K562 (cell line): ENCODE data around the gene OTULIN. TPM values are rescaled to one million over a fixed set of nuclear protein-coding genes. Genes with fewer than 3 reads are reported as not detected.

ENCODE experiments used
- ATAC-seq: fragments of 200-7000 bp; cut with Tn5 transposase; 3 replicates; pipeline ENCODE4 v1.9.1; 2020; ENCODE audit warnings: moderate library complexity
- BruUV-seq: library from RNA; stranded (reverse); fragments of 400-500 nt; replicated peaks from 2 replicates; lab custom pipeline; 2021; lab: Mats Ljungman, UMichigan
- CTCF ChIA-PET: fragments of 300-600 bp; formaldehyde crosslinking; extraction: SDS; loops from one replicate; lab custom pipeline; 2021; ENCODE audit warnings: low intra/inter-chr PET ratio; lab: Yijun Ruan, JAX
- POLR2A ChIA-PET: fragments of 300-600, 350-650 bp; sonication (Branson Sonifier 250); formaldehyde crosslinking; extraction: SDS; loops from one replicate; lab custom pipeline; 2021; ENCODE audit warnings: antibody characterized with exemption, inconsistent platforms; lab: Yijun Ruan, JAX
- DNase-seq, 4 experiments: peaks; one replicate each; pipeline versions ENCODE4 v3.0.0 to v3.0.0-alpha.2; 2011 to 2018; ENCODE audit warnings: low spot score in 3 of 4, mixed read lengths in 3 of 4; ENCODE audit errors: extremely low read depth in 1 of 4
- FAIRE-seq: peaks from 2 replicates; lab custom pipeline; 2011; peaks lifted over from hg19 to GRCh38; lab: Jason Lieb, UNC
- H2AFZ ChIP-seq: 2 replicates; pipeline ENCODE4 v1.6.0; 2011; ENCODE audit warnings: low read depth, low read length, control low read depth, inconsistent platforms
- H3K27ac ChIP-seq: fragments of 200-600 bp; 3 replicates; pipeline ENCODE4 v1.8.0; 2011; ENCODE audit warnings: low read depth, mild to moderate bottlenecking, control low read depth, inconsistent platforms, low read length, moderate library complexity, mixed read lengths; ENCODE audit errors: extremely low read depth
- H3K27me3 ChIP-seq, 2 experiments: fragments of 300-600 bp in 1 of 2; 2 replicates in 1 of 2; 3 replicates in 1 of 2; pipeline versions ENCODE4 v1.6.0 to v1.8.0; 2011; ENCODE audit warnings: inconsistent platforms in 2 of 2, low read length in 2 of 2, mild to moderate bottlenecking in 1 of 2, mixed read lengths in 1 of 2, moderate library complexity in 1 of 2; ENCODE audit not compliant: control insufficient read depth in 2 of 2, insufficient read depth in 2 of 2
- H3K36me3 ChIP-seq: fragments of 300-600 bp; 3 replicates; pipeline ENCODE4 v1.8.0; 2011; ENCODE audit warnings: mild to moderate bottlenecking, low read length, inconsistent platforms; ENCODE audit not compliant: control insufficient read depth, insufficient read depth
- H3K4me1 ChIP-seq, 2 experiments: fragments of 200-600 bp in 1 of 2; replicated peaks in 1 of 2; 2 replicates in 1 of 2; 3 replicates in 1 of 2; pipeline versions ENCODE4 v1.5.1 to v1.8.0; 2011; ENCODE audit warnings: inconsistent platforms in 2 of 2, low read length in 2 of 2, mild to moderate bottlenecking in 1 of 2, mixed read lengths in 1 of 2, moderate library complexity in 1 of 2; ENCODE audit not compliant: control insufficient read depth in 2 of 2, insufficient read depth in 2 of 2
- H3K4me2 ChIP-seq: 2 replicates; pipeline ENCODE4 v1.6.1; 2011; ENCODE audit warnings: low read length, control low read depth, inconsistent platforms, mixed read lengths; ENCODE audit not compliant: insufficient read depth
- H3K4me3 ChIP-seq: fragments of 200-600 bp; sonication (generic), shearing (Covaris generic); 2 replicates; pipeline ENCODE4 v1.5.1; 2016; ENCODE audit warnings: control low read depth, inconsistent platforms
- H3K79me2 ChIP-seq: fragments of 200-600 bp; 3 replicates; pipeline ENCODE4 v1.8.0; 2011; ENCODE audit warnings: low read length, inconsistent platforms; ENCODE audit not compliant: control insufficient read depth, insufficient read depth
- H3K9ac ChIP-seq, 2 experiments: 2 replicates each; pipeline versions ENCODE4 v1.6.0 to v1.6.1; 2011; ENCODE audit warnings: low read depth in 2 of 2, low read length in 2 of 2, control low read depth in 1 of 2, inconsistent platforms in 1 of 2, mild to moderate bottlenecking in 1 of 2, mixed read lengths in 1 of 2; ENCODE audit not compliant: insufficient read depth in 1 of 2
- H3K9me1 ChIP-seq: one replicate; pipeline ENCODE4 v1.6.0; 2011; ENCODE audit warnings: inconsistent platforms, mild to moderate bottlenecking, low read length, moderate library complexity; ENCODE audit not compliant: control insufficient read depth, insufficient read depth
- H3K9me3 ChIP-seq: replicated peaks from 2 replicates; pipeline ENCODE4 v1.5.1; 2011; ENCODE audit warnings: low read depth, low read length, inconsistent platforms; ENCODE audit not compliant: control insufficient read depth, insufficient read depth
- H4K20me1 ChIP-seq: replicated peaks from 2 replicates; pipeline ENCODE4 v1.6.1; 2011; ENCODE audit warnings: low read length, inconsistent platforms, mixed read lengths; ENCODE audit not compliant: control insufficient read depth, insufficient read depth
- MAFG ChIP-seq: fragments of 450-650 bp; conservative IDR thresholded peaks from 2 replicates; pipeline ENCODE4 v1.6.1; 2016; ENCODE audit warnings: missing genetic modification characterization, missing compliant biosample characterization
- SIN3A ChIP-seq, 2 experiments: fragments of 150-350 bp in 1 of 2; IDR thresholded peaks; 2 replicates each; pipeline ENCODE4 v1.6.1; 2011 to 2016; ENCODE audit warnings: borderline replicate concordance in 2 of 2, low read depth in 2 of 2, low read length in 2 of 2, mild to moderate bottlenecking in 2 of 2, moderate library complexity in 2 of 2; ENCODE audit not compliant: control insufficient read depth in 1 of 2
- WGBS: fragments of 100-300 bp; shearing (Covaris generic); methylation state at CpG from one replicate; pipeline ENCODE4 v1.1.6; 2016; ENCODE audit warnings: low coverage, mixed read lengths; ENCODE audit not compliant: insufficient coverage; ENCODE audit errors: missing lambda C conversion rate; 5-methylcytosine and 5-hydroxymethylcytosine counted together
- in situ Hi-C: fragments of 300-500 bp; cut with MboI; formaldehyde crosslinking; loops from 4 replicates; pipeline ENCODE4 v1.15.0; 2018; ENCODE audit warnings: inconsistent platforms, mixed read lengths
- intact Hi-C: fragments of 100-400 bp; cut with micrococcal nuclease; formaldehyde crosslinking; loops from 2 replicates; pipeline ENCODE4 v1.14.2; 2022
- polyA plus RNA-seq, 8 experiments: library from polyadenylated mRNA; depleted of rRNA in 4 of 8; stranded (reverse) in 5 of 8; unstranded in 3 of 8; fragments of >200 nt; fragmentation: Nextera tagmentation in 2 of 8; fragmentation: Illumina TruSeq in 1 of 8; extraction: Ambion mirVana in 2 of 8; extraction: Trizol in 1 of 8; gene quantifications; 2 replicates each; pipeline versions ENCODE4 v1.2.1 to v1.2.3, GENCODE V29; 2011 to 2014; ENCODE audit warnings: inconsistent platforms in 1 of 8, missing spikeins in 1 of 8
- total RNA-seq, 7 experiments: library from RNA; depleted of rRNA in 6 of 7; stranded (reverse); fragments of >200 nt in 6 of 7; fragmentation: Illumina TruSeq in 2 of 7; extraction: Trizol in 2 of 7; gene quantifications; 2 replicates each; pipeline versions ENCODE4 v1.2.1 to v1.2.3, GENCODE V29; 2011 to 2021; ENCODE audit warnings: low replicate concordance in 1 of 7

Gene OTULIN
- total and polyA plus RNA-seq, 9 of the 15 experiments (the other 6 are each of a cell fraction or from before 2014, with no cell fraction given) = 3.3 to 33.6 (median 20.1) TPM

- Histone ChIP-seq H4K20me1 (no peaks in the 10 kb centered on the region), H3K9ac (no peak overlapping the region), H3K9me3 (no peaks in the 10 kb centered on the region), H3K79me2 (no peaks in the 10 kb centered on the region), H3K4me1 (no peaks in the 10 kb centered on the region), H3K27me3 (peaks cover 11 to 43% of the 10 kb centered on the region in 2 experiments), H3K4me3 (no peak overlapping the region), H2AFZ (no peak overlapping the region), H3K9me1 (no peaks in the 10 kb centered on the region), H3K36me3 (no peaks in the 10 kb centered on the region), H3K27ac (no peak overlapping the region), H3K4me2 (no peak overlapping the region)
- no peak for DNase-seq
- FAIRE-seq = no peak
- POLR2A ChIA-PET = interaction anchor here (1.1 to 1.9 kb wide), 2 partner anchors 19 to 24 kb away, joined by 3 to 4 read pairs; no protein-coding TSS in a partner anchor
- CTCF ChIA-PET = no interaction called here
- 3% methylated on average over 6 of the region's 6 CpGs for WGBS
- no TSS peak for BruUV-seq
- no peak for ATAC-seq
- TF ChIP-seq MAFG (no peak), SIN3A (IDR thresholded peaks at IDR 0.05; ENCODE audit: borderline replicate concordance in 2 of 2, control insufficient read depth in 1 of 2, low read depth in 2 of 2, low read length in 2 of 2) (no peak)
- TF ChIP-seq, all 486 proteins: peak for 0
- in situ Hi-C loops (no loop called here), intact Hi-C loops (no loop called here)
Measured at GRCh38 chr5:14743601-14744295, 79.2 kb downstream of the OTULIN start.
